Breast epithelium (tissue), 3 donors: ENCODE results near the gene DUS2.
"Not testable (repeated sequence)": the region's sequence is repeated elsewhere in the genome, so short reads cannot be mapped to it uniquely, and the experiment has no call there.

Experiments used
- POLR2AphosphoS5 ChIP-seq, 3 donors: sonication (generic); formaldehyde crosslinking; IDR thresholded peaks; one replicate each; pipeline ENCODE4 v1.6.1; 2017; ENCODE audit warnings: antibody characterized with exemption in 3 of 3
- TF ChIP-seq, protein P1 (sequence below), 3 donors: fragments of 450-650 bp; IDR thresholded peaks; one replicate each; pipeline ENCODE4 v1.5.1; 2016 to 2017; ENCODE audit warnings: antibody characterized with exemption in 3 of 3, mild to moderate bottlenecking in 3 of 3, moderate library complexity in 3 of 3

- not testable (repeated sequence) for TF ChIP-seq POLR2AphosphoS5 (IDR thresholded peaks at IDR 0.05)
- TF ChIP-seq, protein P1, sequence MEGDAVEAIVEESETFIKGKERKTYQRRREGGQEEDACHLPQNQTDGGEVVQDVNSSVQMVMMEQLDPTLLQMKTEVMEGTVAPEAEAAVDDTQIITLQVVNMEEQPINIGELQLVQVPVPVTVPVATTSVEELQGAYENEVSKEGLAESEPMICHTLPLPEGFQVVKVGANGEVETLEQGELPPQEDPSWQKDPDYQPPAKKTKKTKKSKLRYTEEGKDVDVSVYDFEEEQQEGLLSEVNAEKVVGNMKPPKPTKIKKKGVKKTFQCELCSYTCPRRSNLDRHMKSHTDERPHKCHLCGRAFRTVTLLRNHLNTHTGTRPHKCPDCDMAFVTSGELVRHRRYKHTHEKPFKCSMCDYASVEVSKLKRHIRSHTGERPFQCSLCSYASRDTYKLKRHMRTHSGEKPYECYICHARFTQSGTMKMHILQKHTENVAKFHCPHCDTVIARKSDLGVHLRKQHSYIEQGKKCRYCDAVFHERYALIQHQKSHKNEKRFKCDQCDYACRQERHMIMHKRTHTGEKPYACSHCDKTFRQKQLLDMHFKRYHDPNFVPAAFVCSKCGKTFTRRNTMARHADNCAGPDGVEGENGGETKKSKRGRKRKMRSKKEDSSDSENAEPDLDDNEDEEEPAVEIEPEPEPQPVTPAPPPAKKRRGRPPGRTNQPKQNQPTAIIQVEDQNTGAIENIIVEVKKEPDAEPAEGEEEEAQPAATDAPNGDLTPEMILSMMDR (IDR thresholded peaks at IDR 0.05): not testable (repeated sequence)
Observed at GRCh38 chr16:68107230-68107928, 84.3 kb downstream of the DUS2 start.
